Activated CD4-positive, CD25-positive, alpha-beta regulatory T cell (primary cell): ENCODE measurements around the gene HSPBP1.

ENCODE experiments used
- DNase-seq, 4 experiments: peaks; one replicate each; lab custom pipeline; 2025; lab: John Stamatoyannopoulos, UW

Gene HSPBP1

GRCh38 chr19:55275851-55276719 lies 3.8 kb downstream of the HSPBP1 start:
- no peak for DNase-seq

GRCh38 chr19:55273978-55274707 lies 5.8 kb downstream of the HSPBP1 start:
- DNase-seq, result no peak

DNA sequence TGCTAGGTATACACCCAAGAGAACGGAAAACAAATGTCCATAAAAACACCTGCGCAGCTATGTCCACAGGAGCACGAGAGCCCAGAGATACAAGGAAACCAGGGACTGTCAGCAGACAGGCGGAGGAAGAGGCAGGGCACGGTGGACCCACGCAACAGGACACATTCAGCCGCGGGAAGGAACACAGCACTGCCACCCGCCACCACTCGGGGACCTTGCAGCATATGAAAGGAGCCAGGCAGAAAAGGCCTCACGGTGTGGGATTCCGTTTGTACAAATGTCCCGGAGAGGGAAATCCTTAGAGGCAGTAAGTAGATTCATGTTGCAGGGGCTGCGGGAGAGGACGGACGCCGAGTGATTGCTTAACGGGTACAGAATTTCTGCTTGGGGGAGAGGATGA lies 7.8 kb downstream of the HSPBP1 start:
- DNase-seq, result no peak

GRCh38 chr19:55270172-55270942 lies 9.6 kb downstream of the HSPBP1 start:
- no peak for DNase-seq

DNA sequence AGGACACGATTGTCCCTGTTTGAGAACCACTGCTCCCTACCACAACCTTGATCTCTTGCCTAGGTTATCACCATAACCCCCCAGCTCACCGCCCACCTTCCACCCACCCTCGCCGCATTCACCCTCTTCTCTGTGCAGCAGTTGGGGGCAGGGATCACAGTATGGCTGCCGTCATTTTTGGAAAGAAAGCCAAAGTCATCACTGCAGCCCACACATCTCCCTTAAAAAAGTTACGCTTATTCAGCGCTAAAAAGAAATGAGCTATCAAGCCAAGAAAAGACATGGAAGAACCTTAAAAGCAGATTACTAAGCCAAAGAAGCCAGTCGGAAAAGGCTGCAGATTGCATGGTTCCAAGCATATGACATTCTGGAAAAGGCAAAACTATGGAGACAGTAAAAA lies 10.6 kb downstream of the HSPBP1 start:
- no peak for DNase-seq

DNA sequence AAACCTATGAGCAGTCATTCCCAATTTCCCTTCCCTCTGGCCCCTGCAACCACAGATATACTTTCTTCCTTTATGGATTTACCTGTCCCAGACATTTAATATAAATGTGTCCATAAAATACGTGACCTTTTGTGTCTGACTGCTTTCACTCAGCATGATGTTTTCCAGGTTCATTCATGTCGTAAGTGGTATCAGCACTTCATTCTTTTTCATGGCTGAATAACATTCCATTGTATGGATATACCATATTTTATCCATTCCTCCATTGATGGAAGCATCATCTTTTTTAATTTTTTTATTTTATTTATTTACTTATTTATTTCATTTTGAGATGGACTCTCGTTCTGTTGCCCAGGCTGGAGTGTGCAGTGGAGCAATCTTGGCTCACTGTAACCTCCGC lies 13.1 kb downstream of the HSPBP1 start:
- no peak for DNase-seq

- DNase-seq, result no peak
These were observed 13.5 kb downstream of the HSPBP1 start for GRCh38 chr19:55266404-55266803.

GRCh38 chr19:55265723-55266386 lies 14.1 kb downstream of the HSPBP1 start:
- DNase-seq, result no peak

- no peak for DNase-seq
These were observed 14.7 kb downstream of the HSPBP1 start for GRCh38 chr19:55265173-55265572.

GRCh38 chr19:55264531-55264930 lies 15.4 kb downstream of the HSPBP1 start:
- DNase-seq, result no peak

DNA sequence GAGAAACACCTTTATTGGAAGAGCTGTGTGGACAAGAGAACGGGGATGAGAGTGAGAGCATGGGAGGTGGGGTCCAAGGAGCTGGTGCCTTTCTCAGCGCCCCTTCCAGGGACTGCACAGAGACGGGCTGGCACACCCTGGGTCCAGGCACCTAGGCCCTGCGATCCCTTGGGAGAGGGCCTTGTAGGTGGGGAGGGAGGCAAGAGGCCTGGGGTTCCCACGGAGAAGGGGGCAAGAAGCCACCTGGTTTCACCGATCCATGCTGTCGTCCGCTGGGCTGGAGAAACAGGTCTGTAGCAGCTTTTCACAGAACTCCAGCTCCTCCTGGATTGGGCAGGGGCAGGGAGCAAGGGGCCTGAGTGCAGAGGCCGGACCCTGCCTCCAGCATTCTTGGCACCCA lies 17.6 kb downstream of the HSPBP1 start:
- DNase-seq, result no peak

DNA sequence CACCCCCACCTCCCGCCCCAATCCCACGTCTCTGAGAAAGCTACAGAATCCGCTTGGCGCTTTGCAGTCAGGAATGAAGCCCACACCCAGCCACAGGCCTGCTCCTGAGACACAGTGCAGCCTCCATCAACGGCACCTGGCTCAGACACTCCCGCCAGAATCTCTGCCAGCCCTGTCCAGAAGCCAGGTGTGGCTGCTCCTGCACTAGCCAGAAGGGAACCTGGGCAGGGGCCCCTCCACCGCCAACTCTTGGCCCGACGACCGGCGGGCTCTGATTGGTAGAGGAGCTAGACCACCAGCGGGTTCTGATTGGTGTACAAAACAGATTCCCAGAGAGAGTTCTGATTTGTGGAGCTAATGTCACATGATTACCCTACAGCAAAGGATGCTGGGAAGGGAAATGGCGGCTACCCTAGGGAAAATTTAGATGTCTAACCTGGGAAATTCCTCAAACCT lies 18.2 kb downstream of the HSPBP1 start:
- no peak for DNase-seq

GRCh38 chr19:55259540-55260210 lies 20.2 kb downstream of the HSPBP1 start:
- no peak for DNase-seq

- DNase-seq, result peak; percentile 90 to 94 (median 92)
These were observed 20.9 kb downstream of the HSPBP1 start, which contains the start of gene PPP6R1 for GRCh38 chr19:55258828-55259539. TSS of gene PPP6R1 (minus strand) at chr19:55259017. CDS start at chr19:55247103, 11,914 bp downstream.

DNA sequence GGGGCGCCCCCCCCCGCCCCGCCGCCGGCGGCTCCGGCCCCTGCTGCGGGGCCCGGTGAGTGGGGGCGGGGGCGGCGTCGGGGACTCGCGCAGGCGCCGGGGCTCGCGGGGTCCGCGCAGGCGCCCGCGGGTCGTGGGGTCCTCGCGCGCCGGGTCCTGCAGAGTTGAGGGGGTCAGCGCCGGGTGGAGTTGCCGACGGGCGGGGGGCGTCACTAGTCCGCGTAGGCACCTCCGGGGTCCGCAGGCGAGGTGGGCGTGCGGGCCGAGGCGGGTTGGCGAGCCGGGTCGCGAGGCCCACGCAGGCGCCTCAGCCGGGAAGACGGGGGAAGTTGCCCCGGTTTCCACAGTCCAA lies 21.5 kb downstream of the HSPBP1 start:
- peak in 1 of 4 experiments; percentile 52 for DNase-seq

GRCh38 chr19:55257461-55258420 lies 22.2 kb downstream of the HSPBP1 start:
- DNase-seq, result no peak

GRCh38 chr19:55256562-55257460 lies 23.1 kb downstream of the HSPBP1 start:
- no peak for DNase-seq
